A673 (cell line): ENCODE data around the gene ADAMTSL3. TPM values are rescaled to one million over a fixed set of nuclear protein-coding genes. Genes with fewer than 3 reads are reported as not detected.

Source experiments
- BruUV-seq: library from RNA; stranded (reverse); fragments of 400-500 nt; replicated peaks from 2 replicates; lab custom pipeline; 2021; lab: Mats Ljungman, UMichigan
- CTCF ChIA-PET: fragments of 300-600 bp; sonication (Branson Sonifier 250); formaldehyde crosslinking; loops from one replicate; lab custom pipeline; 2022; ENCODE audit warnings: antibody characterized with exemption; lab: Charles Lee
- POLR2A ChIA-PET: fragments of 300-600 bp; sonication (Branson Sonifier 250); formaldehyde crosslinking; loops from one replicate; lab custom pipeline; 2022; ENCODE audit warnings: antibody characterized with exemption; ENCODE audit not compliant: low non-redundant PET; lab: Charles Lee
- DNase-seq: peaks from one replicate; pipeline ENCODE4 v3.0.0-alpha.2; 2015; ENCODE audit warnings: low spot score
- H3K27ac ChIP-seq: fragments of 200-600 bp; sonication (generic); 2 replicates; pipeline ENCODE4 v1.5.1; 2016; ENCODE audit warnings: mixed run types, low read depth, mild to moderate bottlenecking, mixed read lengths, antibody characterized with exemption, low read length; ENCODE audit not compliant: poor library complexity, severe bottlenecking
- H3K27me3 ChIP-seq: fragments of 200-600 bp; sonication (generic); replicated peaks from 2 replicates; pipeline ENCODE4 v1.6.1; 2017; ENCODE audit warnings: mixed run types, low read depth, mild to moderate bottlenecking, mixed read lengths, antibody characterized with exemption, low read length; ENCODE audit not compliant: insufficient read depth, poor library complexity
- H3K36me3 ChIP-seq: fragments of 200-600 bp; sonication (generic); 2 replicates; pipeline ENCODE4 v1.6.1; 2016; ENCODE audit warnings: mixed run types, mild to moderate bottlenecking, mixed read lengths, antibody characterized with exemption, low read length; ENCODE audit not compliant: insufficient read depth, poor library complexity, severe bottlenecking
- H3K4me1 ChIP-seq: fragments of 200-600 bp; sonication (generic); 2 replicates; pipeline ENCODE4 v1.6.1; 2017; ENCODE audit warnings: mixed run types, mild to moderate bottlenecking, mixed read lengths, antibody characterized with exemption, low read length; ENCODE audit not compliant: insufficient read depth, poor library complexity, severe bottlenecking
- H3K4me3 ChIP-seq: fragments of 200-600 bp; sonication (generic); 2 replicates; pipeline ENCODE4 v1.5.1; 2016; ENCODE audit warnings: low read depth, mixed run types, mild to moderate bottlenecking, mixed read lengths, low read length; ENCODE audit not compliant: poor library complexity, severe bottlenecking
- H3K9me3 ChIP-seq: fragments of 200-600 bp; sonication (generic); 2 replicates; pipeline ENCODE4 v1.6.1; 2016; ENCODE audit warnings: mixed run types, low read depth, mild to moderate bottlenecking, mixed read lengths, antibody characterized with exemption, low read length; ENCODE audit not compliant: poor library complexity, severe bottlenecking
- CTCF ChIP-seq: fragments of 300-800, 200-600 bp; sonication (generic); conservative IDR thresholded peaks from 2 replicates; pipeline ENCODE4 v1.5.1; 2017; ENCODE audit warnings: low read depth, mild to moderate bottlenecking, antibody characterized with exemption, low read length, moderate library complexity, mixed read lengths
- EZH2 ChIP-seq: fragments of 200-600 bp; sonication (generic); IDR thresholded peaks from 2 replicates; pipeline ENCODE4 v1.6.1; 2017; ENCODE audit warnings: borderline replicate concordance, low read depth, mild to moderate bottlenecking, mixed read lengths, antibody characterized with exemption, low read length; ENCODE audit not compliant: poor library complexity, severe bottlenecking
- intact Hi-C: fragments of 100-400 bp; cut with micrococcal nuclease; formaldehyde crosslinking; loops from one replicate; pipeline ENCODE4 v1.10.0; 2022; ENCODE audit not compliant: unreplicated experiment
- total RNA-seq: library from RNA; stranded (reverse); gene quantifications from 2 replicates; pipeline ENCODE4 v1.2.3, GENCODE V29; 2021

The ADAMTSL3 gene
- total RNA-seq, 1 experiment from 2014 or later = 0.95 TPM

- TF ChIP-seq EZH2 (no peak), CTCF (no peak)
- peak; percentile 14 for DNase-seq
- no peaks in the 10 kb centered on the region for H3K36me3 ChIP-seq
- no peaks in the 10 kb centered on the region for H3K27me3 ChIP-seq
- CTCF ChIA-PET = no interaction called here
- no peak overlapping the region for H3K4me3 ChIP-seq
- intact Hi-C loops = no loop called here
- H3K4me1 ChIP-seq = no peaks in the 10 kb centered on the region
- no TSS peak for BruUV-seq
- POLR2A ChIA-PET = no interaction called here
- H3K27ac ChIP-seq = no peak overlapping the region
- H3K9me3 ChIP-seq = no peaks in the 10 kb centered on the region
These were observed 43.8 kb downstream of the ADAMTSL3 start for GRCh38 chr15:83697716-83698115.

DNA sequence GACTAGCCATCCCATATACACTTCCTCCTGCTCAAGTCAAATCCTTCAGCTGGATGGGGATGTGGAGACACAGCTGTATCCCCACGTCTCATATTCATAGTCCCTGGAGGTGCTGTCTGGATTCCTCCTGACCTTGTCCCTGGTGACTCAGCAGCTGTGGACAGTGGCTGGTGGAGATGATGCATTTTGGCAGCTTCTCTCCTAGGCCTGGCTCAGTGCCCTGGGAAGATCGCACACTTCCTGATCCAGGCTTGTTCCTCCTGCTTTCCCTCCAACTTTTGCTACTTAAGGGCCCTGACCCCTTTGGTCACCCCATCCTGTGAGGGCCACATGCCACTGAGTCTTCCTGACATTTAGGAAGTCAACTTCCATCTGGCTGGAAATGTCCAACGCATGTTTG is 44.4 kb downstream of the ADAMTSL3 start:
- H3K36me3 ChIP-seq = no peaks in the 10 kb centered on the region
- intact Hi-C loops = no loop called here
- BruUV-seq = no TSS peak
- DNase-seq = no peak
- ChIA-PET POLR2A (no interaction called here), CTCF (no interaction called here)
- H3K4me1 ChIP-seq = no peaks in the 10 kb centered on the region
- H3K4me3 ChIP-seq = no peak overlapping the region
- no peaks in the 10 kb centered on the region for H3K27me3 ChIP-seq
- TF ChIP-seq EZH2 = no peak
- no peak for TF ChIP-seq CTCF
- H3K9me3 ChIP-seq = no peaks in the 10 kb centered on the region
- no peak overlapping the region for H3K27ac ChIP-seq

- POLR2A ChIA-PET = no interaction called here
- no TSS peak for BruUV-seq
- H3K4me1 ChIP-seq = no peaks in the 10 kb centered on the region
- intact Hi-C loops = no loop called here
- H3K36me3 ChIP-seq = no peaks in the 10 kb centered on the region
- H3K27ac ChIP-seq = no peak overlapping the region
- H3K9me3 ChIP-seq = no peaks in the 10 kb centered on the region
- no peaks in the 10 kb centered on the region for H3K27me3 ChIP-seq
- TF ChIP-seq CTCF (no peak), EZH2 (no peak)
- H3K4me3 ChIP-seq = no peak overlapping the region
- DNase-seq = no peak
- CTCF ChIA-PET = no interaction called here
These were observed 45.1 kb downstream of the ADAMTSL3 start for GRCh38 chr15:83699028-83699427.
